GM21528 (cell line): ENCODE results near the gene COQ8A.
"Not testable (repeated sequence)": the region's sequence is repeated elsewhere in the genome, so short reads cannot be mapped to it uniquely, and the experiment has no call there.

ENCODE experiments used
- ATAC-seq: cut with Tn5 transposase; IDR thresholded peaks from one replicate; pipeline ENCODE4 v1.9.1; 2021; ENCODE audit warnings: mild to moderate bottlenecking, moderate library complexity; ENCODE audit not compliant: unreplicated experiment, low FRiP score

The COQ8A gene

DNA sequence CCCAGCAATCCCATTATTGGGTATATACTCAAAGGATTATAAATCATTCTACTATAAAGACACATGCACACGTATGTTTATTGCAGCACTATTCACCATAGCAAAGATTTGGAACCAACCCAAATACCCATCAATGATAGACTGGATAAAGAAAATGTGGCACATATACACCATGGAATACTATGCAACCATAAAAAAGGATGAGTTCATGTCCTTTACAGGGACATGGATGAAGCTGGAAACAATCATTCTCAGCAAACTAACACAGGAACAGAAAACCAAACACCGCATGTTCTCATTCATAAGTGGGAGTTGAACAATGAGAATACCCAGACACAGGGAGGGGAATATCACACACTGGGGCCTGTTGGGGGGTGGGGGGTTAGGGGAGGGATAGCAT, 59.5 kb downstream of the COQ8A start:
- ATAC-seq, result not testable (repeated sequence)

- ATAC-seq, result no peak
These were observed 62.5 kb downstream of the COQ8A start for GRCh38 chr1:227002531-227003049.

- ATAC-seq, result no peak
These were observed 63.1 kb downstream of the COQ8A start for GRCh38 chr1:227003165-227003564.

DNA sequence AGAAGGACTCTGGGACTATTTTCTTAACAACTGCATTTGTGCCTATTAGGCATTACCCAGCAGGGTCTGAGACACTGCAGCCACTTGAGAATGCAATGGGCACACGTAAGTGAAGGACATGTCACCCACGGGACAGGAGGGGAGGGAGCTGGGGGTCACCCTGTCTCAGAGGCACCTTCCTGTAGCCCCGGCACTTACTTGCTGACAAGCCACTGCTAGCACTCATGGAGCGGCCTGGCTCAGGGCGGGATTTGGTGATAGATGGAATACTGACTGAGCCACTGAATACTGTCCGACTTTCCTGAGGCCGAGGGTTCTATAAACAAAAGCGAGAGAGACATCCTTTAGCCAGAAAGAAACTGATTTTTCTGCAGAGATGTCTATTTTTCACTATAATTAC, 64.7 kb downstream of the COQ8A start:
- ATAC-seq, result no peak

GRCh38 chr1:227006226-227006796, 66.2 kb downstream of the COQ8A start:
- no peak for ATAC-seq

DNA sequence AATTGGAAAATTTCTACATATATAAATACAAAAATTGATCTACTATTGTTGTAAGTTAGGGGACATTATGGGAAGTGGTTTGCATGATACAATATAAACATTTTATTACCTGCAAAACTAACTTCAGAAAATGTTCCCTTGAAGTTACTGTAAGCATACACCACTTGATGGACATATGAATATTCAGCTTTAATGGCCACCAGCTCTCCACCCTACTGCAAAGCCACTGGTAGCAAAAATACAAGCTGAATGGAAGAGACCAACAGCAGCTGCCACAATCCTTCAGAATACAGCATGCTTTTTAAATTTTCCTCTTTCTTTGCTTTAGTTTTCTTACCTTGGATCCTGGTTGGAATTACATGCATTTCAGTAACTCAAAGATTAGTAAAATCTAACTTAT, 69.8 kb downstream of the COQ8A start:
- no peak for ATAC-seq

DNA sequence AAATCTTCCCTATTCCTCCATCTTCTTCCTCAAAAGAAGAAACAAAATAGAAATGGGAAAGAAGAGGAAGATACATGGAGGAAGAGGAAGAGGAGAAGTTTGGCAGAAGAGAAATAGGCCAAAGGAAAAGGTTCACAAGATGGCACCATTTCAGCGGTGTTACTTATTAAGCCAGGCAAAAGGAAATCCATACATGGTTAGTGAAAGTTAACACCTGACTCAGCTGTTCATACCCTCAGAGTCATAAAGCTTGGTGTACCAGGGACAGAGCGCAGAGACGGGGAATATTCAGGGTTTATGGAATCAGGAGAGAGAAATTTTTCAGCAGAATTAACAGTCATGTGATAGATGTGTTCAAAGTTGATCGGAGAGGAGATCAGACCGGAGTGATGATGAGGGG, 70.6 kb downstream of the COQ8A start:
- no peak for ATAC-seq

DNA sequence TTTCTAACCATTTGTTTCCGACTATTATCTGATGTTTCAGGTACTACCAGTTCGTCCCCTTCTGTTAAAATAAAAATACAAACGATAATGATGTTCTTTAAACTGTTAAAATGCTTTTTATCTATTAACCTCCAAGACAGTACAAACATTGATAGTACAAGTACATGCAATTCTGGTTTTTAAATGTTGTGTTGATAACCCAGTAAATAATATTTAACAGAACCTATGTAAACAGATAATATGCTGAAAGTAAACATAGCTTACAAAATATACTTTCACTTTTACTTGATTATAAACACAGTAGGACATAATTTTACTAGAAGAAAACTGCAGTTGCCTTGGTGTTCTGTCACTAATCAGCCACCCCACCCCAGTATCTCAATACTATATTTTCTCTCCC, 76.9 kb downstream of the COQ8A start:
- ATAC-seq, result no peak

DNA sequence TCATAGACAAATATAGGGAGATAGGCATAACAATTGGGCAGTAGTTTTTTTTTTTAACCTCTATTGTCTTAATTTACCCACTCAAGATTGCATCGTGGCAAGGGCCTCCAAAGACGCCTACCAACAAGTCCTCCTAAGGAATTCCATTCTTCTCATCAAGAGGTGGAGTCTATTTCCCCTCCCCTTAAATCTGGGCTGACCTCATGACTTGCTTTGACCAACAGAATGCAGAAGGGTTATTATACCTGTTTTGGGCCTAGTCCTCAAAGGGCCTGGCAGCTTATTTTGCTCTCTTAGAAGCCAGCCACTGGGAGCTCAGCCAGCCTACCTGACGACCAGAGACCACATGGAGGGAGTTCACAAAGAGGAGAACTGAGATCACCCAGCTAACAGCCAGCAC, 92.3 kb downstream of the COQ8A start:
- no peak for ATAC-seq

DNA sequence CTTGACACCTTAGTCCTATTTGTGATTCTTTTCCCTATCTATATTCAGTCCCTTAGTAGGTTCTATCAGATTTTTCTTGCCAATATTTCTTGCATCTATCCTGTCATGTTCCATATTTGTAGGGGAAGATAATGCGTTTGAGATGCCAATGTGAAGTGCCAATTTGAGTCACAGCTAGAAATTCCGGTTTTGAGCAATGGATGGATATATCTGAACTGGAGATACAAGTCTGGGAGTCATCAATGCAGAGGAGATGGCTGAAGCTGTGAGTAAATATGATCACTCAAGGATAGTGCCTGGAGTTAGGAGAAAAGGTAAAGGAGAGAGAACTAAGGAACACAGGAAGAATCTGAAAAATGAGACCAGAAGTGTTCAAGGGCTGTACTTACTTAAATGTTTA, 93.8 kb downstream of the COQ8A start:
- ATAC-seq, result no peak

DNA sequence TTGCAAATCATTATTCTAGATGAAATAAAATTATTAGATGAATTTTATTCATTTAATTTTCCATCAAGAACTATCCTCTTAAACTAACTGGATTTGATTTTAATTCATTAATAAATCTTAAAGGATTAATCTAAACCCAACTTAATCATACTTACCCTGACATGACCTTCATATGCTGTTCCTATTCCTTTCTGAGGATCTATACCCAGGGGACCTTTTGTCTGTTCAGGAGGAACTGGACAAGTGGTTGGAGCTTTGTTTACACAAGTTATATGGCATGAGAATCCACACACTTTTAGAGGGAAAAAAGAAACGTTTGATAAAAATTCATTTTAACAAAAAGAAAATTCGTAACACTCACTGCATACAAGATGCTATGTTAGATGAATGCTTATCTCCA, 95.2 kb downstream of the COQ8A start:
- no peak for ATAC-seq

GRCh38 chr1:227037121-227037520, 97.0 kb downstream of the COQ8A start:
- ATAC-seq, result no peak
